Sigmoid colon (tissue), 4 donors: ENCODE measurements around the gene CDK9.

Experiments used
- CTCF ChIP-seq, 4 experiments: fragments of 450-650 bp in 3 of 4; fragments of 200-600 bp in 1 of 4; IDR thresholded peaks; one replicate each; pipeline ENCODE4 v1.5.1; 2016 to 2019; ENCODE audit warnings: antibody characterized with exemption in 4 of 4, mild to moderate bottlenecking in 3 of 4, moderate library complexity in 2 of 4
- POLR2A ChIP-seq, 2 donors: fragments of 450-650 bp; IDR thresholded peaks; one replicate each; pipeline ENCODE4 v1.6.1; 2016; ENCODE audit warnings: antibody characterized with exemption in 2 of 2, mild to moderate bottlenecking in 2 of 2, moderate library complexity in 2 of 2
- POLR2AphosphoS5 ChIP-seq, 4 donors: sonication (generic); formaldehyde crosslinking; IDR thresholded peaks; one replicate each; pipeline ENCODE4 v1.6.1; 2017; ENCODE audit warnings: antibody characterized with exemption in 4 of 4

- TF ChIP-seq CTCF (IDR thresholded peaks at IDR 0.05) (no peak), POLR2A (IDR thresholded peaks at IDR 0.05) (no peak), POLR2AphosphoS5 (IDR thresholded peaks at IDR 0.05) (no peak)
These were observed 41.3 kb upstream of the CDK9 start for GRCh38 chr9:127744398-127745110.
